Right cardiac atrium (tissue), 5 donors: ENCODE measurements around the gene ZNF287. TPM values are rescaled to one million over a fixed set of nuclear protein-coding genes. Genes with fewer than 3 reads are reported as not detected.

Experiments
- ATAC-seq, 2 donors: fragments of 200-7000 bp; cut with Tn5 transposase; one replicate each; pipeline versions ENCODE4 v1.8.0 to v1.9.1; 2020; ENCODE audit warnings: moderate library complexity in 2 of 2, mild to moderate bottlenecking in 1 of 2
- DNase-seq, 3 donors: peaks; one replicate each; pipeline ENCODE4 v3.0.0-alpha.2; 2020
- H3K27ac ChIP-seq: one replicate; pipeline ENCODE4 v1.5.1; 2013; ENCODE audit warnings: mild to moderate bottlenecking, low read length, control low read depth, moderate library complexity
- H3K27me3 ChIP-seq: one replicate; pipeline ENCODE4 v1.6.1; 2013; ENCODE audit not compliant: control insufficient read depth, insufficient read depth
- H3K4me1 ChIP-seq: one replicate; pipeline ENCODE4 v1.6.1; 2013; ENCODE audit warnings: low read length; ENCODE audit not compliant: control insufficient read depth, insufficient read depth
- H3K4me3 ChIP-seq: one replicate; pipeline ENCODE4 v1.5.1; 2013; ENCODE audit warnings: low read length, control low read depth
- H3K9me3 ChIP-seq: one replicate; pipeline ENCODE4 v1.6.1; 2013; ENCODE audit warnings: low read length; ENCODE audit not compliant: control insufficient read depth
- WGBS: extraction: QIAGEN DNeasy Blood & Tissue Kit; methylation state at CpG from one replicate; pipeline ENCODE4 v1.1.7; 2013; 5-methylcytosine and 5-hydroxymethylcytosine counted together
- intact Hi-C, 4 donors: fragments of 100-400 bp; cut with DNase I; formaldehyde crosslinking; loops; one replicate each; pipeline versions ENCODE4 v1.11.0 to v1.14.0; 2022 to 2023
- polyA plus RNA-seq: library from polyadenylated mRNA; stranded (reverse); fragments of 200-250 nt; gene quantifications from one replicate; pipeline ENCODE4 v1.2.3, GENCODE V29; 2013
- total RNA-seq, 4 donors: library from RNA; stranded (reverse); fragmentation: NEBNext Ultra II Directional; extraction: Animal tissue kit (Norgen Biotek cat#: 25700); gene quantifications; one replicate each; pipeline ENCODE4 v1.2.1, GENCODE V29; 2021
- donor health status: healthy with polysubstance abuse.
- donor health status: DM: no; HTN: yes; CAD: no.
- donor health status: DM: no; HTN: no; CAD: no.
- donor health status: DM: no; HTN: yes; CAD: no; lungs with severe emphysema.
- donor health status: DM: yes; HTN: yes; CAD: no.

Gene ZNF287
- total and polyA plus RNA-seq, 5 donors: 5.3 to 12.5 (median 10.7) TPM

DNA sequence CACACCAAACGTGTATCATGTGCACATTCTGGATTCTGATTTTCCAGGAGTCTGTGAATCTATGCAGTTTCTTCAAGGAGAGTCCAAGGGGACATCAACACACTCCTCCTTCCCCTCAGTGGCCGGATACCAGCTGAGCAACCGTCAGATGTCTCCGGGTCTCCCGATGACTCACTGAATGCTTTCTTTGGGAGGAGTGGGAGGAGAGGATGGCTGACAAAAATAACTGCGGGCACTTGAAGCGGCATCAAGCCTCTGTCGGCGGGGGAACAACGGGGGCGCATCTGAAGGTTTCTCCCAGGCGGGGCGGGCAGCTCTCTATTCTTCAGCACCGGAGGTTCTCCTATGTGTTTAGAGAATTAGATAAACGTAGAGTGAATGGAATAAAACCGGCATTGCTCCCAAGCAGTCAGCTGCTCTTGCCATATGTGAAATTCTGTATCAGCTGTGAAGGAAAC, 52.4 kb downstream of the ZNF287 start:
- H3K4me3 ChIP-seq: no peak overlapping the region
- no peaks in the 10 kb centered on the region for H3K4me1 ChIP-seq
- intact Hi-C loops: no loop called here
- H3K9me3 ChIP-seq: no peaks in the 10 kb centered on the region
- 6% methylated on average over 16 of the region's 16 CpGs for WGBS
- H3K27ac ChIP-seq: no peak overlapping the region
- H3K27me3 ChIP-seq: no peaks in the 10 kb centered on the region
- ATAC-seq (peak; percentile 63 to 87), DNase-seq (peak in 2 of 3 donors; percentile 25 to 70)

DNA sequence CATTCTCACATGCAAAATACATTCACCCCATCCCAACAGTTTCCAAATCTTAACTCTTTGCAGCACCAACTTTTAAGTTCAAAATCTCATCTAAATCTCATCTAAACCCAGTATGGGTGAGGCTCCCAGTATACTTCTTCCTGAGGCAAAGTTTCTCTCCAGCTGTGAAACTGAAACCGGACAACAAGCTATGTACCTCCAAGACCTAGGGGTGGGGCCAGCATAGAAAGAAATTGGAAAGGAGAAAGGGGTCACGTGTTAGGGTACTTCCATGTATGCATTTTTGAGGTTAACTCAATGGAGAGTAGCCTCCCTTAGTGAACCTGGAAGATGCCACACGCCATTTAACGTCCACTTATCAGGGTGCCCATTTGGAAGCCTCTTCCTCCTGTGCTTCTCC, 53.1 kb downstream of the ZNF287 start:
- Histone ChIP-seq H3K9me3 (no peaks in the 10 kb centered on the region), H3K27ac (no peak overlapping the region), H3K27me3 (no peaks in the 10 kb centered on the region), H3K4me1 (no peaks in the 10 kb centered on the region), H3K4me3 (no peak overlapping the region)
- ATAC-seq (no peak), DNase-seq (no peak)
- 79% methylated on average over 4 of the region's 4 CpGs for WGBS
- intact Hi-C loops: loop anchor here in 1 of 4 donors (2.0 kb wide), 1 partner anchor 59 kb away; no protein-coding TSS in a partner anchor

DNA sequence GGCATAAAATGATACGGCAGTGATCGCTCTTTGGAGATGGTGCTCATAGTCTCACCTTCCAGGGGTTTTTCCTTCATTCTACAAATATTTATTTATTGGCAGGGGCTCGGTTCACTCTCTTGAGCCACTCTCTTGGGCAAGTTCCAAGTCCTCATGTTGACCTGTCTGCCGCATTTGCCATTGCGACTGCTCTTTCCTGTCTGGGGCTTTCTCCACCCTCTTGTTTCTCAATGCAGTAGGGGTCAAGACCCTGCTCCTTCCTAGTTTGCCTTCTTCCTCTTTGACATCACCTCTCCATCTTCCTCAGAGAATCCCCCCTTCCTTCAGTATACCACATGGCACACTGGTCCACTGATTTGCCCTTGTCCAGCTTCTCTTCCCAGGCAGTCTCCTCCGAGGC, 55.1 kb downstream of the ZNF287 start:
- Histone ChIP-seq H3K27ac (no peak overlapping the region), H3K27me3 (no peaks in the 10 kb centered on the region), H3K4me1 (no peaks in the 10 kb centered on the region), H3K9me3 (no peaks in the 10 kb centered on the region), H3K4me3 (no peak overlapping the region)
- intact Hi-C loops: loop anchor here in 3 of 4 donors (2.0 to 5.0 kb wide), 3 partner anchors 47 to 57 kb away; no protein-coding TSS in a partner anchor
- WGBS: 71% methylated on average over 6 of the region's 6 CpGs
- DNase-seq: no peak
- no peak for ATAC-seq

DNA sequence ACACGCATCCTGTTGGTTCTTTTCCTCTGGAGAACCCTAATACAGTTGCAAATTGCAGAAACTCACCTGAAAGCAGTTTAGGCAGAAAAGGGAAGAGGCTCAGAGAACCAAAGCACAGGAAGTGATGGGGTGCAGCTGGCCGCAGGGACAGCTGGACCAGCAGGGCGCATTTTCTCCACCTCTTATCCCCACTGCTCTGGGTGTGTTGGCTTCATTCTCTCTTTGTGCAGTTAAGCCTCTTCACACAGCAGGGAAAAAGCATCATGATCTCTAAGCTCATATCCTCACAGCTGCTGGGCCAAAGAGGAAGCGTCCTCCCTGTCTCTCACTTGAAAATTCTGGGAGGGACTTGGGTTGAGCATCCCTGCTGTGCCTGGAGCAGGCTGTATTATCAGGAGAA, 57.0 kb downstream of the ZNF287 start:
- no peaks in the 10 kb centered on the region for H3K4me1 ChIP-seq
- no peaks in the 10 kb centered on the region for H3K9me3 ChIP-seq
- DNase-seq: no peak
- intact Hi-C loops: loop anchor here in 2 of 4 donors (5.0 kb wide), 2 partner anchors 45 to 55 kb away; no protein-coding TSS in a partner anchor
- H3K27me3 ChIP-seq: no peaks in the 10 kb centered on the region
- ATAC-seq: no peak
- 41% methylated on average over 4 of the region's 4 CpGs for WGBS
- no peak overlapping the region for H3K4me3 ChIP-seq
- no peak overlapping the region for H3K27ac ChIP-seq

DNA sequence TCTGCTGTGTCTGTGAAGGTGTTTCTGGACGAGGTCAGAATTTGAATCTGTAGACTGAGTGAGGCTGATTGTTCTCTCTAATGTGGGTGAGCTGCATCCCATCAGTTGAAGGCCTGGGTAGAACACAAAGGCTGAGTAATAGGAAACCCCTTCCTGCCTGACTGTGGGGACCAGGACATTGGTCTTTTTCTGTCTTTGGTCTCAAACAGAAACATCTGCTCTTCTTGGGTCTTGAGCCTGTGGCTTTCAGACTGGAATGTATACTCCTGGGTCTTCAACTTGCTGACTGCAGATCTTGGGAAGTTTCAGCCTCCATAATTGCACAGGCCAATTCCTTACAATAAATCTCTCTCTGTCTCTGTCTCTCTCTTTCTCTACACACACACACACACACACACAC, 57.4 kb downstream of the ZNF287 start:
- Histone ChIP-seq H3K27ac (no peak overlapping the region), H3K4me3 (no peak overlapping the region), H3K4me1 (no peaks in the 10 kb centered on the region), H3K27me3 (no peaks in the 10 kb centered on the region), H3K9me3 (no peaks in the 10 kb centered on the region)
- DNase-seq (no peak), ATAC-seq (no peak)
- WGBS: 71% methylated on average over 1 of the region's 1 CpG
- intact Hi-C loops: loop anchor here in 2 of 4 donors (5.0 kb wide), 2 partner anchors 44 to 54 kb away; no protein-coding TSS in a partner anchor

DNA sequence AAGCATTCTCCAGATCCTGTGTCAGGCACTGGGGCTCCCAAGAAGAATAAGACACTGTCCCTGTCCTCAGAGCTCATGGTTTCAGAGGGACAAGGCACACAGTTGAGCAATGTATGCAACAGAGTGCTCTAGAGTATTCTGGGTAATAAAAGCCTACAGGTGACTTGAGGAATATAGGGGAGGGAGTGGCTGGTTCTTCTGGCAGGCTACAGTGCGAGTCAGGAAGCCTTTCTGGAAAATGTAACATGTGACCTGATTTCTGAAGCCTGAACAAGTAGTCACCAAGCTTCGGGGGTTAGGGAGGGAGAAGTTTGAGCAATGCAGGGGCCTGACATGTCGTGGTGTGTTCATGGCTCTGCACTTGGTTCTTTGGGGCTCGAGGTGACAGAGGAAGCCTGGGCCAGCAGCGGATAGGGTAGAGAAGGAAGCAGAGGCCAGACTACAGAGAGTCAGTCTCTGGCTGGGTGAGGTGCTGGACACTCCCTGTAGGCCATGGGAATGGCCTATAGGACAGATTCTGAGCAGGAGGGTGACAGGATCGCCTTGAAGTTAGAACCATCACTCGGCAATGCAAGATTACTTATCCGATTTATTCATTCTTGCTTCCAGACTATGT, 61.0 kb downstream of the ZNF287 start:
- ATAC-seq (peak in 1 of 2 donors; percentile 60), DNase-seq (no peak)
- Histone ChIP-seq H3K9me3 (no peaks in the 10 kb centered on the region), H3K27me3 (no peaks in the 10 kb centered on the region), H3K4me3 (no peak overlapping the region), H3K27ac (no peak overlapping the region), H3K4me1 (no peaks in the 10 kb centered on the region)
- intact Hi-C loops: no loop called here
- WGBS: 74% methylated on average over 8 of the region's 8 CpGs

DNA sequence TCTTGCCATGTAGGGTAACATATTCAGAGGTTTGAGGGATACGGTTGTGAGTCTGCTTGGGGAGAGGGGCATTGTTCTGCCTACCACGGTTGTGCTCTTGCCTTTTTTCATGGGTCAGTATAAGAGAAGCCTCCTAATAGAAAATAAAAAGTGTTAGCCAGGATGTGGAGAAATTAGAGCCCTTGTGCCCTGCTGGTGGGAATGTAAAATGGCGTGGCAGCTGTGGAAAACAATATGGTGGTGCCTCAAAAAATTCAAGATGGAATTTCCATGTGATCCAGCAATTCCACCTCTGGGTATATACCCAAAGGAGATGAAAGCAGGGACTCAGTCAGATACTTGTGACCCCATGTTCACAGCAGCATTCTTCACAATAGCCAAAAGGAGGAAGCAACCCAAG, 62.8 kb downstream of the ZNF287 start:
- no peak overlapping the region for H3K4me3 ChIP-seq
- no peaks in the 10 kb centered on the region for H3K9me3 ChIP-seq
- 92% methylated on average over 3 of the region's 3 CpGs for WGBS
- intact Hi-C loops: no loop called here
- no peaks in the 10 kb centered on the region for H3K4me1 ChIP-seq
- DNase-seq (no peak), ATAC-seq (no peak)
- H3K27me3 ChIP-seq: no peaks in the 10 kb centered on the region
- H3K27ac ChIP-seq: no peak overlapping the region

DNA sequence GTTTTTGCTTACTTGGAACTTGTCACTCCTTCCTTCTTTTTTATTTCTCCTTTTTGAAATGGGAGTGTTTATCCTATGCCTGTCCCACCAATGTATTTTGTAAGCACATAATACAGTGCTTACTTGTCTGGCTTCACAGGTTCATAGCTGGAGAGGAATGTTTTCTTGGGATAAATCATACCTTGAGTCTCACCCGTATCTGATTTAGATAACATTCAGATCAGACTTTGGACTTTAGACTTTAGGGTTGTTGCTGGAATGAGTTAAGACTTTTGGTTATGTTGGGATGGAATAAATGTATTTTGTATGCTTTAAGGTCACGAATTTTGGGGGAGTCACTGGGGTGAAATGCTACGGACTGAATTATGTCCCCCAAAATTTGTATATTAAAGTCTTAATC, 64.0 kb downstream of the ZNF287 start:
- DNase-seq (no peak), ATAC-seq (no peak)
- H3K9me3 ChIP-seq: no peaks in the 10 kb centered on the region
- intact Hi-C loops: no loop called here
- no peaks in the 10 kb centered on the region for H3K27me3 ChIP-seq
- H3K27ac ChIP-seq: no peak overlapping the region
- 88% methylated on average over 3 of the region's 3 CpGs for WGBS
- H3K4me1 ChIP-seq: no peaks in the 10 kb centered on the region
- H3K4me3 ChIP-seq: no peak overlapping the region

Other genes with a start within 250 kb of the ZNF287 start
- 10 to 100 TPM; 16.4 to 19.2 (median 18.8) TPM for gene CENPV, start 215.7 kb downstream of the ZNF287 start, total RNA-seq
- 14.5 TPM for gene CENPV, start 215.7 kb downstream of the ZNF287 start, polyA plus RNA-seq
- 1,000 to 10,000 TPM; 1,353 to 1,780 (median 1,568) TPM for gene UBB, start 188.1 kb downstream of the ZNF287 start, total RNA-seq
- 1,446 TPM for gene UBB, start 188.1 kb downstream of the ZNF287 start, polyA plus RNA-seq
- gene TRPV2, start 153.6 kb downstream of the ZNF287 start, total RNA-seq: 10 to 100 TPM in 3 of 4 donors, 1 to 10 TPM in 1; 7.1 to 19.6 (median 10.7) TPM
- gene TRPV2, start 153.6 kb downstream of the ZNF287 start, polyA plus RNA-seq: 5.2 TPM
- gene LRRC75A, start 77.0 kb downstream of the ZNF287 start, total RNA-seq: 1 to 10 TPM in 3 of 4 donors, under 1 TPM in 1; 0.97 to 1.3 (median 1.2) TPM
- 0.63 TPM for gene LRRC75A, start 77.0 kb downstream of the ZNF287 start, polyA plus RNA-seq
- gene ZNF624, start 84.6 kb upstream of the ZNF287 start, total RNA-seq: 1 to 10 TPM; 1.3 to 3.7 (median 1.9) TPM
- 0.97 TPM for gene ZNF624, start 84.6 kb upstream of the ZNF287 start, polyA plus RNA-seq
- gene CCDC144A, start 121.0 kb upstream of the ZNF287 start, total RNA-seq: 1 to 10 TPM; 3.0 to 5.9 (median 5.0) TPM
- gene CCDC144A, start 121.0 kb upstream of the ZNF287 start, polyA plus RNA-seq: 1.9 TPM